DMS114 treated with DMSO at 0.1 percent for 48 hours (cell line): ENCODE measurements around the gene SEC14L6.

Source experiments
- DNase-seq: peaks from one replicate; lab custom pipeline; 2025; ENCODE audit not compliant: unreplicated experiment; lab: John Stamatoyannopoulos, UW

SEC14L6 gene

DNA sequence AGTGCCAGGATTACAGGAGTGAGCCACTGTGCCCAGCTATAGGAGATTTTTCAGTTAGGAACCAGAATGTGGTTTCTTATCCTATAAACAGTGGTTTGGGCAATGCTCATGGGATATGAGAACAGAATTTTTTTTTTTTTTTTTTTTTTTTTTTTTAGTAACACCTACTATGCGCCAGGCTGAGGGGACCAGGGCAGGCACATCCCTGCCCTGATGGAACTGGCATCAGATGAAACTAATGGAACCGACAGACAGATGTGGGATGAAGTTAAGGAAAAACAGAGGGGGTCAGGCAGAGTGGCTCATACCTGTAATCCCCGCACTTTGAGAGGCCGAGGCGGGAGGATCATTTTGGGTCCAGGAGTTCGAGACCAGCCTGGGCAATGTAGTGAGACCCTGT, 45.9 kb downstream of the SEC14L6 start:
- DNase-seq = no peak

GRCh38 chr22:30497466-30498150, 48.9 kb downstream of the SEC14L6 start:
- no peak for DNase-seq

- DNase-seq = no peak
Measured at GRCh38 chr22:30495041-30495784, 51.3 kb downstream of the SEC14L6 start.

- no peak for DNase-seq
Measured at GRCh38 chr22:30492144-30492543, 54.4 kb downstream of the SEC14L6 start.

- DNase-seq = no peak
Measured at GRCh38 chr22:30491381-30491780, 55.2 kb downstream of the SEC14L6 start.

DNA sequence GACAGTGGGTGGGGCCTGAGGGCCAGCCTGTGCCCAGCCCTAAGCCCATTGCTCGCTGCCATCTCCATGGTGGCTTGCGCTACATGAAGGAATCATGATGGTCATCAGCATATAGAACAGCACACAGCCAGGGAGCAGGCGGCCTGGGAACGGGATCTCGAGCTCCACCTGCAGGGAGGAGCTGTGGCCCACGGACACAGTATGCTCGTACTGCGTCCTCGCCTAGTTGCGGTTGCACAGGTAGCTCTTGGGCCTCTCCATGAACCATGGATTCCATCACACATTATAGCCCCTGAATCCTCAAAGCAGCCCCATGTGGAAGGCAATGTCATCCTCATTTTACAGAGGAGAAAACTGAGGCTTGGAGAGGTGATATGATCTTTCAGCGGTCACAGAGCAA, 56.1 kb downstream of the SEC14L6 start:
- no peak for DNase-seq

DNA sequence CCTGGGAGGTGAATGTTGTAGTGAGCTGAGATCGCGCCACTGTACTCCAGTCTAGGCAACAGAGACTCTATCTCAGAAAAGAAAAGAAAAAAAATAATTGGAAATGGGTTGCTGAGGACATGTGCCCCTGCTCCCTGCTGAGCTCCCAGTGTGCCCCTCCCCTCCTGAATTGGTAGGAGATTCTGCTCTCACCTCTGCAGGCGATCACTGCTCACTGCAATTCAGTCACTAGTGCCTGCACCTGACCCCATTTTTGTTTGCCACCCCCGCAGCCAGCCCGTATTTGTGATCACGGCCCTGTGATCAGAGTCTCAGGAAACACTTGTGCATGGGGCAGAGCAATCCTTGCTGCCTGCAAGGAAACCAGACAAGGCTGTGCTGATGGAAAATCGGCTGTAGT, 58.4 kb downstream of the SEC14L6 start:
- no peak for DNase-seq

GRCh38 chr22:30486661-30487115, 59.9 kb downstream of the SEC14L6 start:
- DNase-seq = no peak

- DNase-seq = no peak
Measured at GRCh38 chr22:30486118-30486517, 60.4 kb downstream of the SEC14L6 start.

GRCh38 chr22:30485362-30485988, 61.1 kb downstream of the SEC14L6 start:
- peak; percentile 10 for DNase-seq

DNA sequence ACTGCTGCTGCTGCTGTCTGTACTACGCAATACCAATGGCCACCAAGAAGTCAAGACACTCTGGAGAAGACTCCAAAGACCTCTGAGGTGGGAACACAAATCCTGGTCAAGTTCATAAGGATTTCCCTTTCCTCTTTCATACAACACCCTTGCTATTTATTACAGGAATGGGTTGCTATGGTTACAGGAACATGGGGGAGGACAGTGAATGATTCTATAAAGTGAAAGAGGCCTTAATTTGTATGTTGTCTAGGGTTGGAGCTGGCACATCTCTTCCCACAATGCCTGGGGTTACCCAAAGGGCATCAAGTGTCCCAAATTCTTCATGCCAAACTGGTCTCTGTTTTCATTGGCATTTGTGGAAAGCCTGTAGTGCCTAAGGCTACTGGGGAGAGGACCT, 63.4 kb downstream of the SEC14L6 start:
- no peak for DNase-seq

GRCh38 chr22:30481711-30482110, 64.8 kb downstream of the SEC14L6 start:
- no peak for DNase-seq

- DNase-seq = no peak
Measured at GRCh38 chr22:30479981-30480380, 66.6 kb downstream of the SEC14L6 start.

GRCh38 chr22:30474683-30475424, 71.7 kb downstream of the SEC14L6 start:
- DNase-seq = no peak

- DNase-seq = no peak
Measured at GRCh38 chr22:30474121-30474520, 72.4 kb downstream of the SEC14L6 start.

- no peak for DNase-seq
Measured at GRCh38 chr22:30472994-30473720, 73.4 kb downstream of the SEC14L6 start.
